A673 (cell line): ENCODE results near the gene FAM168A.

Source experiments
- CTCF ChIP-seq: fragments of 300-800, 200-600 bp; sonication (generic); conservative IDR thresholded peaks from 2 replicates; pipeline ENCODE4 v1.5.1; 2017; ENCODE audit warnings: low read depth, mild to moderate bottlenecking, antibody characterized with exemption, low read length, moderate library complexity, mixed read lengths
- EZH2 ChIP-seq: fragments of 200-600 bp; sonication (generic); IDR thresholded peaks from 2 replicates; pipeline ENCODE4 v1.6.1; 2017; ENCODE audit warnings: borderline replicate concordance, low read depth, mild to moderate bottlenecking, mixed read lengths, antibody characterized with exemption, low read length; ENCODE audit not compliant: poor library complexity, severe bottlenecking

DNA sequence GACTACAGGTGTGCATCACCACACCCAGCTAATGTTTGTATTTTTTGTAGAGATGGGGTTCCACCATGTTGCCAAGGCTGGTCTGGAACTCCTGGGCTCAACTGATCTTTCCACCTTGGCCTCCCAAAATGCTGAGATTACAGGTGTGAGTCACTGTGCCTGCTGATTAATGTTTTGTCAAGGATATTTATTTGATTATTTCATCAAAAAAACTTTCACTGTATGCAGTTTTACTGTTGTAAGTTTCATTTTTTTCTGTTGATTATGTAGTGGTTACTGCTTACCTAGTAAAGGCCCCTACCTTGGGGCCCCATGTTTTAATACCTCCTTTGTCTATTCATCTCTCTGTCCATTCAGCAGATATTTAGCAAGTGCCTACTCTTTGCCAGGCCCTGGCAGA lies 16.7 kb upstream of the FAM168A start:
- TF ChIP-seq CTCF (no peak), EZH2 (no peak)
